ENCODE results near the gene ATP5F1E.

- no peak for TF ChIP-seq CTCF (IDR thresholded peaks at IDR 0.05)
- no peak for TF ChIP-seq POLR2A (IDR thresholded peaks at IDR 0.05)
Observed at GRCh38 chr20:59004763-59005522, 27.2 kb downstream of the ATP5F1E start.

All from adrenal gland (tissue), 5 donors.